ENCODE results near the gene CAV3. TPM values are rescaled to one million over a fixed set of nuclear protein-coding genes. Genes with fewer than 3 reads are reported as not detected.

The CAV3 gene
- total RNA-seq, 1 experiment from 2014 or later: not detected

DNA sequence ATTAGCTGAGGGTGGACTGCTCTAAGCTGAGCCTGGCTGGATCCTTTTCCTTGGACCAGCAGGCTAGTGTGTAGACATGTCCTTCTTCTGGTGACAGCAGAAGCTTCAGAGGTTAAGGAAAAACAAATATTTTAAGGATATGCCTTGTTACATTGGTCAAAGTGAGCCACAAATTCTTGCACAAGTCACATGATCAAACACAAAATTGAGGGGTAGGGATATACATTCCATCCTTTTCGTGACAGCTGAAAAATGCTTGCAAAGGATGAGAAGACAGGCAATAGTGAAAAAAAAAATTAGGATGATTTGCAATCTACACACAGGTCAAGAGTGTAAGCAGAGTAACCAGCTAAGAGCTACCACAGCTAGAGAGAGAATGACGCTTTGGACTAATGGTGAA, 56.9 kb downstream of the CAV3 start:
- Histone ChIP-seq H3K4me1 (ENCODE audit: control insufficient read depth in 1 of 2, insufficient read depth in 2 of 2, low read length in 2 of 2) (no peaks in the 10 kb centered on the region), H2AFZ (ENCODE audit: low read depth, low read length, poor library complexity, severe bottlenecking) (no peak overlapping the region), H3K9ac (ENCODE audit: low read length) (no peak overlapping the region), H3K27ac (ENCODE audit: low read depth, low read length) (no peak overlapping the region), H4K20me1 (ENCODE audit: insufficient read depth) (no peaks in the 10 kb centered on the region), H3K9me3 (ENCODE audit: control insufficient read depth in 1 of 2, insufficient read depth in 1 of 2, low read depth in 1 of 2, low read length in 2 of 2) (no peaks in the 10 kb centered on the region), H3K4me2 (ENCODE audit: low read length) (no peak overlapping the region), H3K79me2 (ENCODE audit: insufficient read depth, low read length) (no peaks in the 10 kb centered on the region), H3K36me3 (ENCODE audit: control insufficient read depth in 1 of 2, insufficient read depth in 2 of 2, low read length in 2 of 2) (no peaks in the 10 kb centered on the region), H3K9me2 (ENCODE audit: insufficient read depth) (no peaks in the 10 kb centered on the region), H3K27me3 (ENCODE audit: insufficient read depth, low read length) (no peaks in the 10 kb centered on the region), H3K4me3 (replicated peaks in 1 of 2; ENCODE audit: low read depth in 1 of 2, low read length in 2 of 2) (no peak overlapping the region)
- intact Hi-C loops (cut with micrococcal nuclease): no loop called here
- POLR2A ChIA-PET: no interaction called here
- RAD21 ChIA-PET (ENCODE audit: low non-redundant PET in 1 of 2, low total read pairs in 2 of 2, uncharacterized antibody in 2 of 2, unreplicated experiment in 2 of 2): no interaction called here
- TF ChIP-seq RAD21 (IDR thresholded peaks at IDR 0.05; ENCODE audit: low read depth) (no peak), CEBPB (IDR thresholded peaks at IDR 0.05; ENCODE audit: low read depth) (no peak)
- ATAC-seq: no peak
- BruUV-seq (replicated peaks): no TSS peak
- CTCF ChIA-PET: interaction anchor here (1.1 kb wide), 1 partner anchor 21 kb away, joined by 3 read pairs; the partner anchor contains the start of gene OXTR
- no peak for DNase-seq (ENCODE audit: low read depth, low spot score)

- no peak overlapping the region for H3K9ac ChIP-seq (ENCODE audit: low read length)
- H3K9me2 ChIP-seq (ENCODE audit: insufficient read depth): no peaks in the 10 kb centered on the region
- H3K9me3 ChIP-seq (ENCODE audit: control insufficient read depth in 1 of 2, insufficient read depth in 1 of 2, low read depth in 1 of 2, low read length in 2 of 2): no peaks in the 10 kb centered on the region
- no peak overlapping the region for H3K4me2 ChIP-seq (ENCODE audit: low read length)
- no peaks in the 10 kb centered on the region for H3K4me1 ChIP-seq (ENCODE audit: control insufficient read depth in 1 of 2, insufficient read depth in 2 of 2, low read length in 2 of 2)
- H3K79me2 ChIP-seq (ENCODE audit: insufficient read depth, low read length): no peaks in the 10 kb centered on the region
- H3K27me3 ChIP-seq (ENCODE audit: insufficient read depth, low read length): no peaks in the 10 kb centered on the region
- ATAC-seq (no peak), DNase-seq (ENCODE audit: low read depth, low spot score) (no peak)
- ChIA-PET POLR2A (no interaction called here), CTCF (no interaction called here), RAD21 (ENCODE audit: low non-redundant PET in 1 of 2, low total read pairs in 2 of 2, uncharacterized antibody in 2 of 2, unreplicated experiment in 2 of 2) (no interaction called here)
- intact Hi-C loops (cut with micrococcal nuclease): no loop called here
- no peak overlapping the region for H2AFZ ChIP-seq (ENCODE audit: low read depth, low read length, poor library complexity, severe bottlenecking)
- H4K20me1 ChIP-seq (ENCODE audit: insufficient read depth): no peaks in the 10 kb centered on the region
- BruUV-seq (replicated peaks): no TSS peak
- H3K27ac ChIP-seq (ENCODE audit: low read depth, low read length): no peak overlapping the region
- TF ChIP-seq POLR2A (IDR thresholded peaks at IDR 0.05; ENCODE audit: borderline replicate concordance, extremely low read depth, insufficient read depth, insufficient read length): no peak
- no peak for TF ChIP-seq EGR1 (IDR thresholded peaks at IDR 0.05; ENCODE audit: low read depth)
- no peak for TF ChIP-seq ZFX (IDR thresholded peaks at IDR 0.05)
- TF ChIP-seq, protein P1, sequence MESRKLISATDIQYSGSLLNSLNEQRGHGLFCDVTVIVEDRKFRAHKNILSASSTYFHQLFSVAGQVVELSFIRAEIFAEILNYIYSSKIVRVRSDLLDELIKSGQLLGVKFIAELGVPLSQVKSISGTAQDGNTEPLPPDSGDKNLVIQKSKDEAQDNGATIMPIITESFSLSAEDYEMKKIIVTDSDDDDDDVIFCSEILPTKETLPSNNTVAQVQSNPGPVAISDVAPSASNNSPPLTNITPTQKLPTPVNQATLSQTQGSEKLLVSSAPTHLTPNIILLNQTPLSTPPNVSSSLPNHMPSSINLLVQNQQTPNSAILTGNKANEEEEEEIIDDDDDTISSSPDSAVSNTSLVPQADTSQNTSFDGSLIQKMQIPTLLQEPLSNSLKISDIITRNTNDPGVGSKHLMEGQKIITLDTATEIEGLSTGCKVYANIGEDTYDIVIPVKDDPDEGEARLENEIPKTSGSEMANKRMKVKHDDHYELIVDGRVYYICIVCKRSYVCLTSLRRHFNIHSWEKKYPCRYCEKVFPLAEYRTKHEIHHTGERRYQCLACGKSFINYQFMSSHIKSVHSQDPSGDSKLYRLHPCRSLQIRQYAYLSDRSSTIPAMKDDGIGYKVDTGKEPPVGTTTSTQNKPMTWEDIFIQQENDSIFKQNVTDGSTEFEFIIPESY (IDR thresholded peaks at IDR 0.05; ENCODE audit: extremely low read depth, insufficient replicate concordance, low read length): no peak
- no peak for TF ChIP-seq CEBPB (IDR thresholded peaks at IDR 0.05; ENCODE audit: low read depth)
- no peak for TF ChIP-seq FOSL1 (IDR thresholded peaks at IDR 0.05; ENCODE audit: low read depth)
- TF ChIP-seq REST (IDR thresholded peaks at IDR 0.05; ENCODE audit: low read depth): no peak
- H3K4me3 ChIP-seq (replicated peaks in 1 of 2; ENCODE audit: low read depth in 1 of 2, low read length in 2 of 2): no peak overlapping the region
- no peaks in the 10 kb centered on the region for H3K36me3 ChIP-seq (ENCODE audit: control insufficient read depth in 1 of 2, insufficient read depth in 2 of 2, low read length in 2 of 2)
These were observed 59.6 kb downstream of the CAV3 start for GRCh38 chr3:8793242-8793641.
